HCT116 (cell line): ENCODE data around the gene SIGLEC7. TPM values are rescaled to one million over a fixed set of nuclear protein-coding genes. Genes with fewer than 3 reads are reported as not detected.

Source experiments
- ATAC-seq: fragments of 200-7000 bp; cut with Tn5 transposase; 2 replicates; pipeline ENCODE4 v1.9.1; 2020; ENCODE audit warnings: mild to moderate bottlenecking, moderate library complexity
- BruUV-seq: library from RNA; stranded (reverse); fragments of 400-500 nt; replicated peaks from 2 replicates; lab custom pipeline; 2021; lab: Mats Ljungman, UMichigan
- CTCF ChIA-PET: fragments of 300-600 bp; sonication (Branson Sonifier 250); formaldehyde crosslinking; loops from one replicate; lab custom pipeline; 2021; ENCODE audit warnings: antibody characterized with exemption; lab: Charles Lee
- POLR2A ChIA-PET: fragments of 300-600, 350-600 bp; sonication (Branson Sonifier 250); formaldehyde crosslinking; loops from one replicate; lab custom pipeline; 2021; ENCODE audit warnings: antibody characterized with exemption; lab: Charles Lee
- RAD21 ChIA-PET, 2 experiments: fragments of 300-600 bp; sonication (Branson Sonifier 250); formaldehyde crosslinking; loops; one replicate each; lab custom pipeline; 2023; ENCODE audit warnings: low total read pairs in 2 of 2; ENCODE audit not compliant: uncharacterized antibody in 2 of 2, unreplicated experiment in 2 of 2, low non-redundant PET in 1 of 2; lab: Charles Lee
- DNase-seq: peaks from one replicate; pipeline ENCODE4 v3.0.0-alpha.2; 2010; ENCODE audit warnings: low read depth, low spot score
- H2AFZ ChIP-seq: fragments of 200-600 bp; shearing (Covaris generic), sonication (generic); 2 replicates; pipeline ENCODE4 v1.6.1; 2017; ENCODE audit warnings: low read depth, mixed run types, mixed read lengths, antibody characterized with exemption, low read length; ENCODE audit not compliant: poor library complexity, severe bottlenecking
- H3K27ac ChIP-seq: 2 replicates; pipeline ENCODE4 v1.5.1; 2012; ENCODE audit warnings: low read depth, low read length
- H3K27me3 ChIP-seq: fragments of 200-600 bp; sonication (generic); 2 replicates; pipeline ENCODE4 v1.6.1; 2016; ENCODE audit warnings: mixed run types, low read length, mixed read lengths; ENCODE audit not compliant: insufficient read depth
- H3K36me3 ChIP-seq, 2 experiments: fragments of 200-500 bp in 1 of 2; fragments of 200-600 bp in 1 of 2; sonication (Bioruptor generic) in 1 of 2; sonication (generic) in 1 of 2; 2 replicates each; pipeline versions ENCODE4 v1.5.1 to v1.6.1; 2014 to 2016; ENCODE audit warnings: low read length in 2 of 2, inconsistent platforms in 1 of 2, mixed read lengths in 1 of 2, mixed run types in 1 of 2; ENCODE audit not compliant: insufficient read depth in 2 of 2, control insufficient read depth in 1 of 2
- H3K4me1 ChIP-seq, 2 experiments: fragments of 200-600 bp in 1 of 2; sonication (generic) in 1 of 2; 2 replicates each; pipeline versions ENCODE4 v1.5.1 to v1.6.1; 2012 to 2017; ENCODE audit warnings: low read length in 2 of 2, inconsistent platforms in 1 of 2, mild to moderate bottlenecking in 1 of 2, mixed read lengths in 1 of 2, mixed run types in 1 of 2, moderate library complexity in 1 of 2; ENCODE audit not compliant: insufficient read depth in 2 of 2, control insufficient read depth in 1 of 2
- H3K4me2 ChIP-seq: fragments of 200-600 bp; sonication (generic); 2 replicates; pipeline ENCODE4 v1.6.1; 2017; ENCODE audit warnings: mixed run types, low read length, mixed read lengths
- H3K4me3 ChIP-seq, 2 experiments: fragments of 200-600 bp in 1 of 2; sonication (generic) in 1 of 2; replicated peaks in 1 of 2; 2 replicates each; pipeline ENCODE4 v1.5.1; 2011 to 2016; ENCODE audit warnings: low read length in 2 of 2, control low read depth in 1 of 2, low read depth in 1 of 2, mild to moderate bottlenecking in 1 of 2, mixed read lengths in 1 of 2, mixed run types in 1 of 2
- H3K79me2 ChIP-seq: fragments of 200-600 bp; sonication (generic); 2 replicates; pipeline ENCODE4 v1.6.1; 2017; ENCODE audit warnings: mild to moderate bottlenecking, mixed run types, low read length, moderate library complexity, mixed read lengths; ENCODE audit not compliant: insufficient read depth
- H3K9ac ChIP-seq: fragments of 200-600 bp; sonication (generic); 2 replicates; pipeline ENCODE4 v1.6.1; 2016; ENCODE audit warnings: low read length, mixed read lengths
- H3K9me2 ChIP-seq: fragments of 200-600 bp; sonication (generic), shearing (Covaris generic); 2 replicates; pipeline ENCODE4 v1.6.1; 2017; ENCODE audit warnings: mixed run types, mild to moderate bottlenecking, moderate library complexity; ENCODE audit not compliant: insufficient read depth
- H3K9me3 ChIP-seq, 2 experiments: fragments of 200-500 bp in 1 of 2; fragments of 200-600 bp in 1 of 2; sonication (Bioruptor generic) in 1 of 2; sonication (generic) in 1 of 2; 2 replicates each; pipeline ENCODE4 v1.6.1; 2014 to 2017; ENCODE audit warnings: low read length in 2 of 2, mixed read lengths in 2 of 2, inconsistent platforms in 1 of 2, low read depth in 1 of 2, mild to moderate bottlenecking in 1 of 2, mixed run types in 1 of 2, moderate library complexity in 1 of 2; ENCODE audit not compliant: control insufficient read depth in 1 of 2, insufficient read depth in 1 of 2
- H4K20me1 ChIP-seq: fragments of 200-600 bp; sonication (generic), shearing (Covaris generic); 2 replicates; pipeline ENCODE4 v1.6.1; 2017; ENCODE audit warnings: mixed run types, mild to moderate bottlenecking, moderate library complexity; ENCODE audit not compliant: insufficient read depth
- ATF3 ChIP-seq: IDR thresholded peaks from 2 replicates; pipeline ENCODE4 v1.6.1; 2012
- CBX3 ChIP-seq: IDR thresholded peaks from 2 replicates; pipeline ENCODE4 v1.6.1; 2012; ENCODE audit warnings: low read depth
- CEBPB ChIP-seq: IDR thresholded peaks from 2 replicates; pipeline ENCODE4 v1.6.1; 2012; ENCODE audit warnings: low read depth
- EGR1 ChIP-seq: IDR thresholded peaks from 2 replicates; pipeline ENCODE4 v1.6.1; 2012; ENCODE audit warnings: low read depth
- JUND ChIP-seq: IDR thresholded peaks from 2 replicates; pipeline ENCODE4 v1.6.1; 2012
- REST ChIP-seq: IDR thresholded peaks from 2 replicates; pipeline ENCODE4 v1.6.1; 2012; ENCODE audit warnings: low read depth
- SIN3A ChIP-seq: IDR thresholded peaks from 2 replicates; pipeline ENCODE4 v1.6.1; 2012; ENCODE audit warnings: low read depth
- YY1 ChIP-seq: IDR thresholded peaks from 2 replicates; pipeline ENCODE4 v1.6.1; 2011; ENCODE audit warnings: low read length, low read depth, moderate library complexity, mild to moderate bottlenecking; ENCODE audit not compliant: insufficient replicate concordance; ENCODE audit errors: extremely low read depth
- ZBTB33 ChIP-seq: IDR thresholded peaks from 2 replicates; pipeline ENCODE4 v1.6.1; 2011; ENCODE audit warnings: mild to moderate bottlenecking, low read length, moderate library complexity; ENCODE audit not compliant: insufficient replicate concordance; ENCODE audit errors: extremely low read depth
- ZNF274 ChIP-seq: fragments of 200-500 bp; sonication (Bioruptor generic); IDR thresholded peaks from 2 replicates; pipeline ENCODE4 v1.6.1; 2014; ENCODE audit warnings: mild to moderate bottlenecking, low read depth, low read length, inconsistent platforms
- intact Hi-C: fragments of 100-400 bp; cut with micrococcal nuclease; formaldehyde crosslinking; loops from 2 replicates; pipeline ENCODE4 v1.10.0; 2022
- total RNA-seq: library from RNA; stranded (reverse); gene quantifications from one replicate; pipeline ENCODE4 v1.2.1, GENCODE V29; 2021; ENCODE audit not compliant: unreplicated experiment

Gene SIGLEC7
- total RNA-seq, 1 experiment from 2014 or later = not detected

- no peaks in the 10 kb centered on the region for H3K27me3 ChIP-seq
- ATAC-seq (no peak), DNase-seq (no peak)
- BruUV-seq = no TSS peak
- H3K9me3 ChIP-seq = no peaks in the 10 kb centered on the region
- H3K4me3 ChIP-seq = no peak overlapping the region
- CTCF ChIA-PET = interaction anchor here (1.3 kb wide), 1 partner anchor 80 kb away, joined by 3 read pairs; no protein-coding TSS in a partner anchor
- peaks cover 6 to 18% of the 10 kb centered on the region in 2 experiments; a peak in 3 of 4 replicates for H3K36me3 ChIP-seq
- no peak overlapping the region for H2AFZ ChIP-seq
- no peak overlapping the region for H3K4me2 ChIP-seq
- TF ChIP-seq REST = no peak
- no peak for TF ChIP-seq CEBPB
- TF ChIP-seq SIN3A = no peak
- no peak for TF ChIP-seq JUND
- H4K20me1 ChIP-seq = no peaks in the 10 kb centered on the region
- POLR2A ChIA-PET = no interaction called here
- H3K27ac ChIP-seq = no peak overlapping the region
- H3K9me2 ChIP-seq = no peaks in the 10 kb centered on the region
- peaks cover 29% of the 10 kb centered on the region for H3K79me2 ChIP-seq
- H3K4me1 ChIP-seq = peaks cover 0 to 6% of the 10 kb centered on the region in 2 experiments; a peak in 1 of 4 replicates
- no peak overlapping the region for H3K9ac ChIP-seq
- intact Hi-C loops = no loop called here
- RAD21 ChIA-PET = no interaction called here
Observed at GRCh38 chr19:51101171-51101865, 40.8 kb upstream of the SIGLEC7 start.

GRCh38 chr19:51102991-51103390, 39.1 kb upstream of the SIGLEC7 start:
- ChIA-PET RAD21 (no interaction called here), CTCF (no interaction called here)
- no peak overlapping the region for H3K9ac ChIP-seq
- no peak overlapping the region for H2AFZ ChIP-seq
- no peaks in the 10 kb centered on the region for H3K9me2 ChIP-seq
- no peak overlapping the region for H3K27ac ChIP-seq
- H3K36me3 ChIP-seq = peaks cover 6 to 18% of the 10 kb centered on the region in 2 experiments; a peak in 3 of 4 replicates
- TF ChIP-seq YY1 (no peak), ATF3 (no peak), CBX3 (no peak), CEBPB (no peak), ZBTB33 (no peak), EGR1 (no peak), ZNF274 (no peak)
- TF ChIP-seq, all 23 proteins: peak for 0
- no peaks in the 10 kb centered on the region for H4K20me1 ChIP-seq
- intact Hi-C loops = no loop called here
- peaks cover 43% of the 10 kb centered on the region for H3K79me2 ChIP-seq
- ATAC-seq (no peak), DNase-seq (no peak)
- H3K4me1 ChIP-seq = peaks cover 6 to 9% of the 10 kb centered on the region in 2 experiments; a peak in 3 of 4 replicates
- no peaks in the 10 kb centered on the region for H3K27me3 ChIP-seq
- no peak overlapping the region for H3K4me2 ChIP-seq
- no peaks in the 10 kb centered on the region for H3K9me3 ChIP-seq
- BruUV-seq = no TSS peak
- no peak overlapping the region for H3K4me3 ChIP-seq
- POLR2A ChIA-PET = no interaction called here
